NCI-H2196 treated with DMSO at 0.1 percent for 48 hours (cell line): Measurements from ENCODE around the gene SMAP1.
"Not testable (repeated sequence)": the region's sequence is repeated elsewhere in the genome, so short reads cannot be mapped to it uniquely, and the experiment has no call there.

ENCODE experiments used
- DNase-seq: peaks from one replicate; lab custom pipeline; 2025; ENCODE audit not compliant: unreplicated experiment; lab: John Stamatoyannopoulos, UW

Gene SMAP1

DNA sequence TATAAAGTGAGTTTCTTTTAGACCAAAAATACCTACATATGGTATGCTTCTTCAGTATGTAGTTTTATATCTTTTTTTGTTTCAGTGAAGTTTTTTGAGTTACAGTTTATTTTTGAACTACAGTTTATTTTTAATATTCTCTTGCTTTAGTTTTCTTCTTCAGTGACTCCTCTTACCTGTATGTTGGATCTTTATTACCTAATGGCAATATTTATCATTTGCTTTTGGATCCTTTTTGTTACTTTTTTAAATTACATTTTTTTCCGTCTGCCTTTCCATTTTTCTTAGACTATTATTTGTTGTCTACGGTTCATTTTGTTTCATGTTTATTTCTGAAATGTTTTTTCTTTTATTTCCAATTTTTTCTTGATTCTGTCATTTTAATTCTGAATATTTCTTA lies 71.9 kb downstream of the SMAP1 start:
- DNase-seq = no peak

DNA sequence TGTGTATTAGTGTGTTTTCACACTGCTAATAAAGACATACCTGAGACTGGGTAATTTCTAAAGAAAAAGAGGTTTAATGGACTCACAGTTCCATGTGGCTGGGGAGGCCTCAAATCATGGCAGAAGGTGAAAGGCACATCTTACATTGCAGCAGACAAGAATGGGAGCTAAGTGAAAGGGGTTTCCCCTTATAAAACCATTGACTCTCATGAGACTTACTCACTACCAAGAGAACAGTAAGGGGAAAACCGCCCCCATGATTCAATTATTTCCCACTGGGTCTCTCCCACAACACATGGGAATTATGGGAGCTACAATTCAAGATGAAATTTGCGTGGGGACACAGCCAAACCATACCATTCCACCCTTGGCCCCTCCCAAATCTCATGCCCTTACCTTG lies 73.1 kb downstream of the SMAP1 start:
- DNase-seq = not testable (repeated sequence)

DNA sequence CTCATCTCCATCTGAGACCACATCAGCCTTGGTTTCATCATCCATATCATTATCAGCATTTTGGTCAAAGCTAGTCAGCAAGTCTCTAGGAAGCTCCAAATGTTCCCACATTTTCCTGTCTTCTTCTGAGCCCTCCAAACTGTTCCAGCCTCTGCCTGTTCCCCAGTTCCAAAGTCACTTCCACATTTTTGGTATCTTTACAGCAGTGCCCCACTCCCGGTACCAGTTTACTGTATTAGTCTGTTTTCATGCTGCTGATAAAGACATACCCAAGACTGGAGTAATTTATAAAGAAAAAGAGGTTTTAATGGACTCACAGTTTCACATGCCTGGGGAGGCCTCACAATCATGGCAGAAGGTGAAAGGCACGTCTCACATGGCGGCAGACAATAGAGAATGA lies 74.8 kb downstream of the SMAP1 start:
- DNase-seq = not testable (repeated sequence)

DNA sequence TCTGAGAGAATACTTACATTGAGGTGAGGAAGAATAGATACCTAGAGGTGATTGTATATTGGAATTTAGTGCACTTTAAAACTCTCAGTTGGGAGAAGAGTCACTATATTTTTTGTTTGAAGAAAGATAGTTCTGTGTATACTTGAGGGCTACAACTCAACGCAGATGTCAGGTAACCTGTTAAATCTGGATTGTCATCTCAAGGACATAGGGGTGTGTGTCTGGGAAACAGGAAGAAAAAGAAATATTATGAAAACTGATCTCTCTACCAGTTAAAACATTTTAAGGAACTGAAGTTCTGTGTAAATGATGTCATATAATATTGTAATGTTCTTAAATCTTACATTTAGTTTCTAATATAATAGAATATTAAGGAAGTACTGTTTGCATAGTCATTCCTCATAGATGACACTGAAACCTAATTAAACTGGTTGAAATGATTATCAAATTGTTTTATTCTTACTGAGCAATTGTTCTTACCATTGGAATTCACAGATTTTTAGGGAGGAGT lies 86.2 kb downstream of the SMAP1 start:
- no peak for DNase-seq

DNA sequence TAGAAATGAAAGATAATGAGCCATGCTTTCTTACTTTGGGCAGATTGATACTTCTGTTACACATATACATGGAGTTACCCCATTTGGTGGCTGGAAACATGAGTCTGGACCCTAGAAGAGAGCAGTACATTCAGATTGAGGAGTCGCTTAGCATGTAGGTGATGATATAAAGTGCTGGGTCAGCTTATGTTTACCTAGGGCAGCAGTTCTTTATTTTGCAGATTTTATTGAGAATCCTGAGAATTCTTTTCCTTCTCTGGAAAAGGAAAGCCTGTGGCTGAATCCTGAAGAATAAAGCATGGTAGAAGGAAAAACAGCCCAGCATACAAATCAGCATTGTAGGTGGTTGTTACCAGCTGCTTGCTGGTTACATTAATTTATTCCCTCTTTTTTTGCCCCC lies 91.2 kb downstream of the SMAP1 start:
- DNase-seq = no peak

DNA sequence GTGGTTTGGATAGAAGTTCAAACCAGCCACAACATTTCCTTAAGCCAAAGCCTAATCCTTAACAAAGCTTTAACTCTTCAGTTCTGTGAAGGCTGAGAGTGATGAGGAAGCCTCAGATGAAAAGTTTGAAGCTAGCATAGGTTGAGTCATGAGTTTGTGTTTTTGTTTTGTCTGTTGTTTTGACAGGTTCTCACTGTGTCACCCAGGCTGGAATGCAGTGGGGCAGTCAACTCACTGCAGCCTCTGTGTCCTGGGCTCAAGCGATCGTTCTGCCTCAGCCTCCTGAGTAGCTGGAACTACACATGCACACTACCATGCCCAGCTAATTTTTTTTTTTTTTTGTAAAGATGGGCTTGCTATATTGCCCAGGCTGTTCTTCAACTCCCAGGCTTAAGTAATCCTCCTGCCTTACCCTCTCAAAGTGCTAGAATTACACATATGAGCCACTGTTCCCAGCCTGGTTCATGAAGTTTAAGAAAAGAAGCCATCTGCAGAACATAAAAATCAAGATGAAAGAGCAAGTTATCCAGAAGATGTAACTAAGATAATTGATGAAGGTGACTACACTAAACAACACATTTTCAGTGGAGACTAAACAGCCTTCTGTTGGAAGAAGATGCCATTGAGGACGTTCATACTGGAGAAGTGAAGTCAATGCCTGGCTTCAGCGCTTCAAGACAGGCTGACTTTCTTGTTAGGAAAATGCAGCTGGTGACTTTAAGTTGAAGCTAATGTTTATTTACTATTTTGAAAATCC lies 96.2 kb downstream of the SMAP1 start:
- DNase-seq = no peak

DNA sequence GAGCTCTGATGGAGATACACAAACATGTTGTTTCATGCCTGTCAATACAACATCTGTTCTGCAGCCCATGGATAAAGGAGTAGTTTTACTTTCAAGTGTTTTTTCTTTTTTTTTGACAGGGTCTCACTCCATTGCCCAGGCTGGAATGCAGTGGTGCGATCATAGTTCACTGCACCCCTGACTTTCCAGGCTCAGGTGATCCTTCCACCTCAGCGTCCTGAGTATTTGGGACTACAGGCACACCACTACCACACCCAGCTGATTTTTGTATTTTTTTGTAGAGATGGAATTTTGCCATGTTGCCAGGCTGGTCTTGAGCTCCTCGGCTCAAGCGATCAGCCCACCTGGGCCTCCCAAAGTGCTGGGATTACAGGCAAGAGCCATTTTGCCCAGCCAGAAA lies 97.0 kb downstream of the SMAP1 start:
- no peak for DNase-seq

DNA sequence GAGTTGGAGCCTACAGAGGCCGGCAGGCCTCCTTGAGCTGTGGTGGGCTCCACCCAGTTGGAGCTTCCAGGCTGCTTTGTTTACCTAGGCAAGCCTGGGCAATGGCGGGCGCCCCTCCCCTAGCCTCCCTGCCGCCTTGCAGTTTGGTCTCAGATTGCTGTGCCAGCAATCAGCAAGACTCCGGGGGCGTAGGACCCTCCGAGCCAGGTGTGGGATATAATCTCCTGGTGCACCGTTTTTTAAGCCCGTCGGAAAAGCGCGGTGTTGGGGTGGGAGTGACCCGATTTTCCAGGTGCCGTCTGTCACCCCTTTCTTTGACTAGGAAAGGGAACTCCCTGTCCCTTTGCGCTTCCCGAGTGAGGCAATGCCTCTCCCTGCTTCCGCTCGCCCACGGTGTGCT lies 103.7 kb downstream of the SMAP1 start:
- DNase-seq = not testable (repeated sequence)

DNA sequence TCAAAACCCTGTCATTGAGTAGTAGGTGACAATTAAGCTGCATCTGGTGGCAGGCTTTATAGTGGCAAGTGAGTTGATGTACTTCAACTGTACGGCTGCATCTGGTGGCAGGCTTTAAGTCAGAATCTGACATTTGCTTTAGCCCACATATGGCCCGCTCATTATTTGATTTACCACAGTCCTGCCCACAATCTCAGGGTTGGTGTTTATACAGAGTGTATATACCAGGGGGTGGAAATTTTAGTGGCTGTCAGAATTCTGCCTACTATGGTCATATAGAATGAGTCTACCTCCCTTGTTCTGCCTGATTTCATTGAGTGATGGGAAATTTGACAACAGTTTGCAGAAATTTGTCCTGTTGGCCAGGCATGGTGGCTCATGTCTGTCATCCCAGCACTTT lies 112.3 kb downstream of the SMAP1 start:
- no peak for DNase-seq

DNA sequence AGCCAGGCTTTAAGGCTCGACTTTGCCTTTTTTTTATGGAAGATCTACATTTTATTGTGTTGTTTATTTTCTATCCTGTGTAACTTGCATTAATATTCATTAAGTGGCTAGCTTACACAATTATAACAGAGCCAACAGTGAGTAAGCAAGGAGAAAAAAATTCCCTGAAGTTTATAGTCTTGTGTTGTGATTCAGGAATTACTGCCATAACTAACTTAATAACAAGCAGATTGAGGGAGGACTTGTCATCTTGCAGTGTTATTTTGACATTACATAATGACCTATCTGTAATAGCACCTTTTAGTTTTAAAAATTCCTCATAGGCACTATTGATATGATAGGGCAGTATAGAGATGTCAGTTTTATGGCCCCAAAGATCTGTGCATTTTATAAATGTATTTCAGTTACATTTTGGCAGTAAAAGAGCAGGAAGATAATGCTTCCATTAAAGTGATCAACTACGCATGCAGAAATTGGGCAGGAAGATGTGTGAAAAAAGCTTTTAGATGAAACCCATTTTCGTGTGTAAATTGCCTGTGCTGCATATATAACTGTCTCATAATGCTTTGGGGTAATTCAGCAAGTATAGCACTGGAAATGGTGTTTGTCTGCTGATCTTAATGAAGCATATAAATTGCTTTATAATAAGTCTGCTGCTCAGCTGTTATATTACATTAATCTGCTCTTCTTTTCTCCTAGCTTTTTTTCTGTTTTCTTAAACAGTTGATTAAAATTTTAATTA lies 123.0 kb downstream of the SMAP1 start:
- no peak for DNase-seq

DNA sequence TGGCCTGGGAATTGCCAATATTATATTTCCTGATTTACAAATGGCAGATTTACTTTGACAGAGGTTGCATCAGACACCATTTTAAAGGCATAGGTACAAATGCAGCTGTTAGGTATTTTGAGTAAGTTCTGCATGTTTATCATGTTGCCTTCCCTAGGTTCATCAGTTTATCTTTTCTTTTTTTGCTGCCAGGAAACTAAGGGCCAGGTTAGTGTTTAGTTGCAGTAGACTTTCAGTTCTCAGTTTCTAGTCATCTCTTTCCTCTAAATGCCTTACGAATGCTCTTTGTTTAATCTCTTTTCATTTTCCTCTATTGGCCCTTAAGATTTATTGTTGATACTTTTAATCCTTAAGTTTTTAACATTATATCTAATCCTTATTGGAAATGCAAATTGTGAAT lies 129.9 kb downstream of the SMAP1 start:
- DNase-seq = no peak

DNA sequence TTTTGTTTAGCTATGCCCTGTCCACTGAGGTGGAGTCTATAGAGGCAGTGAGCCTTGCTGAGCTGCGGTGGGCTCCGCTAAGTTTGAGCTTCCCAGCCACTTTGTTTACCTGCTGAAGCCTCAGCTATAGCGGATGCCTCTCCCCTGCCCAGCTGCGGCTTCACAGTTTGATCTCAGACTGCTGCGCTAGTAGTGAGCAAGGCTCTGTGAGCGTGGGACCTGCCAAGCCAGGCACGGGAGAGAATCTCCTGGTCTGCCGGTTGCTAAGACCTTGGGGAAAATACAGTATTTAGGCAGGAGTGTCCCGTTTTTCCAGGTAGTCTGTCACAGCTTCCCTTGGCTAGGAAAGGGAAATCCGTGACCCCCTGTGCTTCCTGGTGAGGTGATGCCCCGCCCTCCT lies 138.4 kb downstream of the SMAP1 start:
- DNase-seq = no peak

DNA sequence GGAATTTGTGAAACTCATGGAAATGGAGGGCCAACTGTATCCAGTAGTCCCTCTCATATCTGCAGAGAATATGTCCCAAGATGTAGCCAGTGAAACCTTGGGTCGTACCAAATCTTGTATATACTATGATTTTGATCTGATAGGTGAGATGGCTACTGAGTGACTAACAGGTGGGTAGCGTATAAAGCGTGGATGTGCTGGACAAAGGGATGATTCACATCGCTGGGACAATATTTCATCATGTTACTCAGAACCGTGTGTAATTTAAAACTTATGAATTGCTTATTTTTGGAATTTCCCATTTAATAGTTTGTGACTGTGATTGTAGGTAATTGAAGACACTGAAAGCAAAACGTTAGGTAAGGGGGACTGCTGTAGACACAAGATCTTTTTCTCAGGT lies 144.1 kb downstream of the SMAP1 start:
- no peak for DNase-seq

DNA sequence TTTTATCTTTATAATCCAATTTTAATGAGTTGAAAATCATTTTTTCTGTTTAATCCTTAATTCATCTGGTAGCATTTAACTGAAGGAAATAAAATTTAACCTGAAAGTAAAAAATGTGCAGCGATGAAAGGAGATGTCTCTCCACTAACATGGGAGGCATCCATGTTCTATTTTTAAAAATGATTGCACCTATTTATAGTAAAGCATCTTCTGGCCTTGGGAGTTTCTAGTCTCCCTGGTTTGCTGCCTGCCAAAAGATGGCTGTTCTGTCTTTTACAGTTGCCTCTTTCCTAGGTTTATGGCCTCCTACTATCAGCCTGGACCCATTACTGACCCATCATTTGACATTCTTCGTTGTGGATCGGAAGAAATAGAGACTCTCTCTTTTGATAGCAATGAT lies 146.2 kb downstream of the SMAP1 start:
- DNase-seq = no peak

DNA sequence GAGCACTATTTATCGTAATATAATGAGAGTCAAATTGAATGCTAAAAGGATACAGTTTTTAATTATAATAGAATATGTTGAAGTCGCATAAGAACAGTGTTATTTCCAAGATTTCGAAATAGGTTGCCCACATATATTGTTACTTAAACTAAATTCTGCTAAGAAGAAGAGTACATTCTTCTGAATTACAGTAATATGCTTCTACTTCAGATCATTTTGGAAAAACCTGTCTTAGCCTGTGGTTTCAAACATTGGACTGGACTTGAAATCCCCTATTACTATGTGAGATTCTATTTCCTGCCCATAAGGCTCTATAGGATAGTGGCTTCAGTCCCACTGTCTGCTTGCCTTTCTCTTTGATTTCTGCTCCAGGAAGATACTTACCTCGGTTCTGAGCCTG lies 152.0 kb downstream of the SMAP1 start:
- DNase-seq = no peak

DNA sequence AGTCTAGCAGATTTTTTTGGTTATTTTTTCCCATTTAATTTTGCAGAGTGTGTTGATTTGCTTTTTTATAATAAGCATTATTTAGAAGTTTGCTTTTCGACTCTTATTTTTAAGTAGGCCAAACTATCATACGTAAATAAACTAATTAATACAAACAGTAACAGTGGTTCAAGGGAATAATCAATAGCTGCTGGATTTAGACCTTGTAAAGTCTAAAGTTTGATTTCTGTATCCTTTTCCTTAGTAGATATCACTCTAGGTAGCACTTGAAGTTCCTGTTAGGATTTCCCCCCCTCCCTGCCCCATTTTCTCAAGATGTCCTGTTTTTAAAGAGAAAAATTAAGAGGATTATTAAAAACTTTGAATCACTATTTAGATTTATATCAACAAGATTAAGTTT lies 153.1 kb downstream of the SMAP1 start:
- DNase-seq = no peak

DNA sequence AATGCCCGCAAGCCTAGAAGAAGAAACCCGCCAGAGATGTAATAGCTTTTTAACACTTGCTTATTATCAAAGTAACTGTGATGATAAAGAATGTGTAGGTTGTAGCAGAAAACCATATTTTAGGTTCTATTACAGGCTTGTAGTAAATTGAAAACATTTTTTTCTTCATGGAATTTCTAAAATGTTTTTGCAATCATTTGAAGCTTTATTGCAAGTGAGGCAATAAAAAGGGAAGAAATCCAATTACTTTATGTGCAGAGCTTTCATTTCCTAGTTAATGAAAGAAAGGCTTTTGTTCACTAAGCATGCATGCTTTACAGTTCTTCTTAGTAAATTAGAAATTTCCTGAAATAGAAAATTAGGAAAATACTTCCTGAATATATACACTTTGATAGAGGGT lies 154.1 kb downstream of the SMAP1 start:
- DNase-seq = no peak

DNA sequence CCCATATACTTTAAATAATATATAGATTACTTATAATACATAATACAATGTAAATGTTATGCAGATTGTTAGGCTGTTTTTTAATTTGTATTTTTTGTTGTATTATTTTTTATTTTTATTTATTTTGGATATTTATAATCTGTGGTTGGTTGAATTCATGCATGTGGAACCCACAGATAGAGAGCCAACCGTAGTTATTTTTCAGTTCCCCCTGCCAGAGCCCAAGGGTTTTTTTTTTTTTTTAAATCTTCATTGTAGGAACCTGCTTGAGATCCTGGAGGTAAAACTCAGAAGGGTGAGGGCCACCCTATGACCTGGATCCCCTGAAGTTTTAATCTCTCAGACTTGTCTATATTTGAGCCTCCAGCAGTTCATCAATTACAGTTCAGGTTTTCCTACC lies 156.0 kb downstream of the SMAP1 start:
- no peak for DNase-seq

DNA sequence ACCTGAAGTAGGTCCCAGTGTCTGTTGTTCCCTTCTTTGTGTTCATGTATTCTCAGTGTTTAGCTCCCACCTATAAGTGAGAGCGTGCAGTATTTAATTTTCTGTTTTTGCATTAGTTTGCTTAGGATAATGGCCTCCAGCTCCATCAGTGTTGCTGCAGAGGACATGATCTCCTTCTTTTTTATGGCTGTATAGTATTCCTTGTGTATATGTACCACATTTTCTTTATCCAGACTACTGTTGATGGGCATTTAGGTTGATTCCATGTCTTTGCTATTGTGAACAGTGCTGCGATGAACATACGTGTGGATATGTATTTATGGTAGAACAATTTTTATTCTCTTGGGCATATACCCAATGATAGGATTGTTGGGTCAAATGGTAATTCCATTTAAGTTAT lies 163.7 kb downstream of the SMAP1 start:
- no peak for DNase-seq

DNA sequence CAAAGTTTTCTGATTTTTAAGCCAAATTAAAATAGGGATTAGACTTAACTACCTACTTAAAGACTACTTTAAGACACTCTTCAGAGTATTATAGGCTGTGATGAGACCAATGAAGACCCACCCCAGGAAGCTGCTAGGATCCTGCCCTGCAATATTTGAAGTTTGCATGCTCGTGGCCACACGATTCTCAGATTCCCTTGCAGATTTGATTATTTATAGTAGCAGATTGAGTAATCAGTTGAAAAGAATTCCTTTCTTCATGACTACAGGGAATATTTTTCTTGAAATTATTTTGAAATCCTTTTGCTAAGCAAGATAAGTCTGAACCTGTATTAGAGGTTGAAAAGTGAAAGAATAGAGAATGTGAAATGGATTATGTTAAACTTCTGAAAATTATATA lies 166.8 kb downstream of the SMAP1 start:
- DNase-seq = no peak

DNA sequence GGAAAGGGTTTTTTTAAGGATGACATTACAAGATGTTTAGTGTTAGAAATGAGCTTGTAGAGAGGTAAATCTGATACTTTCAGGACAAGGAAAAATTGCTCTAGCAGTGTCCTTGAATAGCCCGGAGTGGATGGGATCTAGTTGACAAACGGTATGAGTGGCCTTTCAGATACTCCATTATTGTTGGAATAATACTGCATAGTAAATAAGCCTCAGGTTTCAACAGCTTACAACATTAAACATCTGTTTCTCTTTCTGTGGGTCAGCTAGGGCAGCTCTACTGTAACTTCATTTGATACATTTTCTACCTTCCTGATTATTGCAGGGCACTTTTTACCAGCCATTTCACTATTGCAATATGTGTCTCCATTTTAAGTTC lies 171.2 kb downstream of the SMAP1 start:
- peak; percentile 8 for DNase-seq
